Fibroblast of peridontal ligament (primary cell): Measurements from ENCODE around the gene ARL2.
"Not testable (repeated sequence)": the region's sequence is repeated elsewhere in the genome, so short reads cannot be mapped to it uniquely, and the experiment has no call there.

Source experiments
- DNase-seq: peaks from one replicate; pipeline ENCODE4 v3.0.0-alpha.2; 2010; ENCODE audit errors: extremely low read depth

Gene ARL2

DNA sequence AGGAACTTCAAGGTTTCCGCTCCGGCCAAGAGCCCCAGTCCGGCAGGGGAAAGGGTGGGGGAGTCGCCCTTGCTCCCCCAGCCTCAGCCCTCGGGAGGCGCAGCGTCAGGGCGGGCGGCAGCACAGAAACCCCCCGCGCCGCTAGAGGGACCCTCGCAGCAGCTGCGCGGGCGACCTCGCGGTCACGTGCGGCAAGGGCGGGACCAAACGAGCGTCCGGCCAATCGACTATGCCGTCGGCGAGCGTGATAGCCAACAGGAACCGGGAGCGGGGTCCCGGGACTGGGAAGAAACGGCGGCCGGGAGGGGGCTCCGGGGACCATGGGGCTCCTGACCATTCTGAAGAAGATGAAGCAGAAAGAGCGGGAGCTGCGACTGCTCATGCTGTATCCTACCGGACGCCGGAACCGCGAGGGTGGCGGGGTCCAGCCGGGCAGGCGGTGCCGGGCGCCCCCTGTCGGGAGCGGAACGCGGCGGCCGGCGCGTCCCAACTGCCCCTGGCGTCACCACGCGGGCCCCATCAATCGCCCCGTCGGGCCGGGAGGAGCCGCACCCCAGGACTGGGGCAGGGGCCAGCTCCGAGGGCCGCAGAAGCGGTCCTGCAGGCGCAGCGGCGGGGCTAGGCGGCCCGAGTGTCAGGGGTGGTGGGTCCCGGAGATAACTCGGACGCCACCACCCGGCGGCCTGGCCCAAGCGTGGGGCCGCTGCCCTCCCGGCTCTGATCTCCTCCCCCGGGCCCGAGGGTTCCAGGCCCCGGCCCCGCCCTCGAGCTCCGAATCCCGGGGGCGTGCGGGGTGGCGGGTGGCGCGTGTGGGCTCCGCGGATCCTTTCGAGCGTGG lies at the start of gene ARL2:
Gene ARL2 (plus strand): TSS at position 273 of the 838 bp plus-strand sequence. CDS start 48 bp downstream, at position 321.
- DNase-seq = peak; percentile 84

DNA sequence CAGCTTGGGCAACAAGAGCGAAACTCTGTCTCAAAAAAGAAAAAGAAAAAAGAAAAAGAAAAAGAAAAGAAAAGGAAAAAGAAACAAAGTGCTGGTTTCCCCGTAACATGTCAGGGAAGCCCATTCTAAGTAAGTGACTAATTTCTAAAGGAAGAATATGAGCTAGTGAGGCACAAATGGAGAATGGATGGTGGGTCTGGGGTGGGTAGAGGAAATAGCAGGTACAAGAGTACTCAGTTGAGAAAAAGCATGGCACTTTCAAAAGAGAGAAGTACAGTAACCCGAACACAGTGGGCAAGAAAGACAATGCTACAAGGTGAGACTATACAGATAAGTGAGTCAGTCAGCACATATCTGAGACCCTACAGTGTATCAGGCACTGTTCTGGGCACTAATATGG lies 46.6 kb upstream of the ARL2 start:
- no peak for DNase-seq

DNA sequence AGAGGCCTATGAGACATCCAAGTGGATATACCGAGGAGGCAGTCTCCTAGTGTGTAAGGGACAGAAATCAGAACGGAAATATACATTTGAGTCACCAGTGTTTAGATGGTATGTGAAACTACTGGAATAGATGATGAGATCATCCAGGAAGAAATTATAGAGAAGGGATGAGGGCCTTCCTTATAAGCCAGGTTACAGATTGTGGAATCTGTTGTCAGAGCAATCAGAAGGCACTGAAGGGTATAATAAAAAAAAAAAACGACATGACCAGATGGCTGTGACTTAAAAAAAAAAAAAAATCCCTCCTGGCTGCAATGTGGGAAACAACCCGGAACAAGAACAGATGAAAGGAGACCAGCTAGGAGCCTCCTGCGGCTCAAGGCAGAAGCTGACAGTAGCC lies 44.8 kb upstream of the ARL2 start:
- DNase-seq = peak; percentile 39

DNA sequence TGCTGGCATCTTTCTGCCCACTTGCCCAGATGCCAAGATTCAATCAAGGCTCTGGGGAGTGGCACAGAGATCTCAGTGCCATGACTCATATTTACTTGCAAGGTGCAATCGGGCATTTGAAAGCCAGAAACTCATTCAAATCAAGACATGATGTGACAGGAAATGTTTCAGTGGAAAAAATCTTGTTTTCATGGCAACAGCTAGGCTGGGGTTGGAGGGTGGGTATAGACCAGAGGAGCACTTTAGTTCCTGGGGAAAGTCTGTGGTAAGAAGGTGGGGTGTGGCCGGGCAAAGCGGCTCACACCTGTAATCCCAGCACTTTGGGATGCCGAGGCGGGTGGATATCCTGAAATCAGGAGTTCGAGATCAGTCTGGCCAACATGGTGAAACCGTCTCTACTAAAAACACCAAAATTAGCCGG lies 43.2 kb upstream of the ARL2 start:
- no peak for DNase-seq

DNA sequence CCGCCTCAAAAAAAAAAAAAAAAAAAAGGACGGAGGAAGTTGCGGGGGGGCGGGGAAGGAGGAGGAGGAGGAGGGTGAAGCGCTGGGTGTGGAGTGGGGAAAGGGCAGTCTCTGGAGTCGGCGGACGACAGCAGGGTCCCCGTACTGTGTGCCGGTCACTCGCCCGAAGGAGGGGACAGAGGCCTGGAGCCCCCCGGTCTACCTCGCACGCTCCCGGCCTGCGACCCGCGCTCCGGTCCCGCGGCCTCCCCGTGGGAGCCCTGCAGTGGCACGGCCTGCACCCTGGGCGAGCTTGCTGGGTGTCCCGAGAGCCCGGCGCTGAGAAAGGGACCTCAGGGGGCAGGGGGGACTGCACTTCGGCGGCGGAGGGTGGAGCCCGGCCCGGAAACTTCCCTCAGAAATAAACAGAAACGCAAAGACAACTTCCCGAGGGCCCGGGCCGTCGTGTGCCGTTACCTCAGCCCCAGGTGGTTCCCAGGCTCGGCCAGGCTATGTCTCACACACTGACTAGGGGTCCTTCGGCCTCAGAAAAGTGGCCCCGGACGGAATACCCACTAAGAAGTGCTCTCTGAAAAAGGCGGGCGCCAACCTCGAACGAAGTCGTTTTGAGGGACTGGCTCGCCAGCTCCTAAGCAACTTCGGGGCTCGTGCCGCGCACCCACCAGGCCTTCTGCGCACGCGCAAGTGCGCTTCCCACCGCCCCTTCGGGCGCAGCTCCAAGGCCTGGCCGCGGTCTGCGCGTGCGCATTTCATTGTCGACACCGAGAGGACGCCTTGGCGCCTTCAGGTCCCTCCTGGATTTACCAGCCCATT lies 42.3 kb upstream of the ARL2 start, which contains the start of gene MAJIN:
Gene MAJIN (minus strand): TSS at position 688 of the 813 bp plus-strand sequence. CDS start 12,703 bp downstream, outside the sequence.
- DNase-seq = peak; percentile 56

DNA sequence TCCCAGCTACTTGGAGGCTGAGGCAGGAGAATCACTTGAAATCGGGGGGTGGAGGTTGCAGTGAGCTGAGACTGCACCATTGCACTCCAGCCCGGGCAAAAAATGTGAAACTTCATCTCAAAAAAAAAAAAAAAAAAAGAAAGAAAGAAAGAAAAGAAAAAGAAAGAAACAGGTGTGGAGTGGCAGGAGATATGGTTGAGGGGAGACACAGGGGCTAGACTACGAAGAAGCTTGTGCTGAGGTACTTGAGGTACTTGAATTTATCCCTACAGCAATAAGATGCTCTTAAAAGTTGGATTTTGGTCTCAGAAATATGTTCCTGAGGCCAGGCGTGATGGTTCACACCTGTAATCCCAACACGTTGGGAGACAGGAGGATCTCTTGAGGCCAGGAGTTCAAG lies 39.8 kb upstream of the ARL2 start:
- DNase-seq = no peak

DNA sequence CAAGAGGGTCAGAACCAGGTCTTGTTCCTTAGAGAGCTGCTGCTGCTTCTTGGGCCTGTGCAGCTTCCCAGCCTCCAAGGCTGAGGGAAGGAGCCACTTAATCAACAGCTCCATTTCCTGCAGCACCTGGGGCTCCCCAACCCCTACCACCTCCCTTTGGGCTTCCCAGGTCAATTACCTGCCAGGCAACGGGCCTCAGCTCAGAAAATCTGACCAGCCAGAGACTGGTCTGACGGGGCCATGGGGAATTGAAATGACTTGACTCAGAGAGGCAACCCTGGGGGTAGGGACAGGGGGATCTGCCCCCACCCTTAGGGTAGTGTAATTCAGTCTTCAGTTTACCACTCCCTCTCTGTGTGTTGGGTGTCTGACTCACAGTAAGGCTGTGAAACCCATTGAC lies 37.3 kb upstream of the ARL2 start:
- DNase-seq = no peak

DNA sequence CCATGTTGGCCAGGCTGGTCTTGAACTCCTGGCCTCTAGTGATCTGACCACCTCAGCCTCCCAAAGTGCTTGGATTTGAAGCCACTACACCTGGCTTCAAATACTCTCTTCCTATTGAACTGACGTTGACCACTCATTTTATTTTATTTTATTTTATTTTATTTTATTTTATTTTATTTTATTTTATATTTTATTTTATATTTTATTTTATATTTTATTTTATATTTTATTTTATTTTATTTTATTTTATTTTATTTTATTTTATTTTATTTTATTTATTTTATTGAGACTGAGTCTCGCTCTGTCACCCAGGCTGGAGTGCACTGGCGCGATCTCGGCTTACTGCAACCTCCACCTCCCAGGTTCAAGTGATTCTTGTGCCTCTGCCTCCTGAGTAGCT lies 30.6 kb upstream of the ARL2 start:
- not testable (repeated sequence) for DNase-seq

DNA sequence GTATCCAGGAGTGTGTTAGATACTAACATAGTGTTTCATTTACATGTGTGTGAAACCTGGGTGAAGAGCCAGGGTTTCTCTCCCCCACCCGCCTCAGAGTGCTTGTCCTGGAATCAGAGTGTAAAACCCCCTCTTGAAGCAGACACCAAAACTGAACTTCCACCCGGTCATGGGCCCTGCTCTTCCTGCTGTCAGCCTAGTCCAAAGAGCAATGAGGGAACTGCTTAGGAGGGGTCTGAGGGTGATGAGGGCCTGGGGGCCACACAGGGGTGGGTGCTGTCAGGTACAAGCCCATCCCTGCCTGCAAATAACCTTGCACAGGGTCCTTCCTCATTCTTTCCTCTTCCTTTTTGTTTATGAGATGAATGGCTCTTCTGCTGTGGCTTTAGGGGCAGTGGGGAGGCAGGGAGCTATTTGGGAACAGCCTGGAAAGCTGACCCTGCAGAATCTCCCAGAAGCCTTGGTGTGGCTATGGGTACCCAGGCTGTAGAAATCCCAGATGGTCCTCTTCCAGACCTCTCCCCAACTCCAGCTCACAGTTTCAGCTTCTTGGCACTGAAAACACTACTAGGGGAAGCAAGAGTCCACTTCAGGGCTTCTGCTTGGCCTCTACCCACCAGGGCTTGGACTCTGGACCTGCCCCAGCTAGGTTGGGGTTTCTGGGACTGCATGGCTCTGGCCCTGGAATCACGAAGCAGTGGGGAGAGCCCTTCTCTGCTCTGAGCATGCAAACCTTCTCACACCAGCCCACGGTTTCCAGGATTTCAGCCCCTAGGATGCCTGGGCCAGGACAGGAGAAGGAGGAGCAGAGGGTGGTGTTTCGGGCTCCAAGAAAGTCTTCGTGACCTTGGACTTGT lies 25.7 kb upstream of the ARL2 start:
- DNase-seq = no peak

DNA sequence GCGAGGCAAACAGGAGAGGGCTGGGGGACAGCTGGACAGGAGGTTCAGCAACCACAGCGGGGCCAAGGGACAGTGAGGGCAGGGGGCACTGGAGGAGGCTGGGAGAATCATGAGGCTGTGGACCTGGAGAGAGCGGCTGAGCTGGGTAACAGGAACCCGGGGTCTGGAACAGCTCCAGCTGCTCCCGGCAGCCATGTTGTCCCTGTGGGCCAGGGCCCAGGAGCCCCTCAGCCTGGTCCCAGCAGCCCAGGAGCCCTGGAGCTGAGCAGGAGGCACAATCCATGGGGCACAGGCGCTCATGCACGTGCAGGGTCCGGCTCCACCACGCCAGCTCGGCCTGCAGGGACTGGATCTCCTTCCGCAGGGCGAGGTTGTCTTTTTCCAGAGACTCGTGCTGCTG lies 24.5 kb upstream of the ARL2 start:
- no peak for DNase-seq

DNA sequence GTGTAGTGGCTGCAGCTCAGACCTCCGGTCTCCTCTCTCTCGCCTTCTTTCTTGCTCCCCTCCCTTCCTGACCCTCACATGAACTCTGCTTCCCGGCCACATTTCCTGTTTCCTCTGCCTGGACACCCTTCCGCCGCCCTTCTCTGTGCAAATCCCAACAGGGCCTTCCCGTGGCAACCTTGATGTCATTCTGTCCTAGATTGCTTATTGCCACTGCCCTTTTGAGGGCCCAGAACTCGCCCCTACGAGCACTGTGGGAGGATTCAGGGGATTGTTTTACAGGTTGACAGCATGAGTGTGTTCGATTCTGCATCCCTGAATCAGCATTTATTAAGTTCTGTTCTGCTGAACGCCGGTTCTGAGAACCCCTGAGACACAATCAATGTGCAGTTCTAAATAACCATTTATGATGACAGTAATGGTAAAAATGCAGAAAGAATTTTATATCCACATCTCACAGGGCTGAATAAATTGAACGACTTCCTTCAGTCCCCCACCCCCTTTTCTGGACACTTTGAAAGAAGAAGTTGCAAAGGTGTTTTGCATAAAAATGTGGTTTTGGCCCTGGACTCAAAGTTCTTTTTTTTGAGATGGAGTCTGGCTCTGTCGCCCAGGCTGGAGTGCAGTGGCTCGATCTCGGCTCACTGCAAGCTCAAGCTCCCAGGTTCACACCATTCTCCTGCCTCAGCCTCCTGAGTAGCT lies 23.6 kb upstream of the ARL2 start:
- DNase-seq = no peak

DNA sequence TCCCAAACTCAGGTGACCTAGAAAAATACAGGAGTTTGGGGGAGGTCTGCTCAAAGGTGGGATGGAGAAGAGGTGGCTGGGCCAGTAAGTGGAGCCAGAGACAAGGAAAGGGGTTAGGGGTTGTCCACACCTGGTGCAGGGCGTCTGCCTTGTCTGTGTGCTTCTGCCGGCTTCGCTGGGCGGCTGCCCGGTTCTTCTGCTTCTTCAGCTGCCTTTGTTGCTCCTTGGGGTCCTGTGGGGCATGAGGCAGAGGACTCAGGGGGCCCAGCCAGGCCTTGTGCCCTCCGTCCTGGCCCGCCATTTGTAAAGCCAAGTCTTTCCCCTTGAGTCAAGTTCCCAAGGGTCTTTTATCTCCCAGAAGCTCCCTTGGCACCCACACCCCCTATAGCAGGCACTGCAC lies 19.6 kb upstream of the ARL2 start:
- no peak for DNase-seq

DNA sequence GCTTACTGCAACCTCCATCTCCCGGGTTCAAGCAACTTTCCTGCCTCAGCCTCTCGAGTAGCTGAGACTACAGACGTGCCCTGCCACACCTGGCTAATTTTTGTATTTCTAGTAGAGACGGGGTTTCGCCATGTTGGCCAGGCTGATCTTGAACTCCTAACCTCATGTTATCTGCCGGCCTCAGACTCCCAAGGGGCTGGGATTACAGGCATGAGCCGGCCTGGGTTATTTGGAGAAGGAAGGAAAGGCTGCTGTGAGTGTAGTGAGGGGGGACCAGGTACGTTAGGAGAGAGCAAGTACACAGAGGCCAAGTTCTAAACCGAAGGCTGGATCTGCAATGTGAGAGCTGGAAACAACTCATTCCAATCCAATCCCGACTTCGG lies 17.6 kb upstream of the ARL2 start:
- no peak for DNase-seq

DNA sequence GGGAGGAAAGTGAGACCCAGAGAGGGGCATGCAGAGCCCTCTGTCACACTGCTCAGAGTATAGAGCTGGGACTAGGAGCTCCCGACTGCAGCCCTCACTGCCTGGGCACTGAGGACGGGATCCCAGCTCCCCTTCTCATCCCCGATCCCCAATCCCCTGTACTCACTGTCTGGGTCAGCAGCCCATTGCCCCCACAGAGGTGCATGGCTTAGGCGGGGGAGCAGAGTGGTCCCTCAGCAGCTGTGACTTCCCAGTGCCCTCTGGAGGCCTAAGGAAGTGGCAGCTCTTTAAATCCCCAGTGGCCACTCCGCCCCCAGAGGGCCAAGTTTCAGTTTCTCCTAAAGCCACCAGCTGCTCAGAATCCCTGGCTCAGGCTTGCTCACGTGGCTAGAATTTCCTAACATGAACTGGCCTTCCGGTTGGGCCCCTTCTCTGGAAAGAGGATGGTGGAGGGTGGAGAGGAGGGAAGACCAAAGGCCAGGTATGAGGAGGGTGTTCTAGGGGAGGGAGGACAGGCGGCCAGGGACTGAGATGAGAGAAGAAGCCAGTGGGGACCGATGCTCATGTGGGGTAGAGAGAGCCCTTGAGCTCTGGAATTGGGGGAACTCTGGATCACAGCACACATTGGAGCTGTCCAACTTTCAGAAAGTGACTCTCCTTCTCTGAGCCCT lies 17.1 kb upstream of the ARL2 start, which contains the start of gene BATF2:
Gene BATF2 (minus strand): TSS at position 262 of the 671 bp plus-strand sequence. CDS start 57 bp downstream, at position 205.
- peak; percentile 49 for DNase-seq

DNA sequence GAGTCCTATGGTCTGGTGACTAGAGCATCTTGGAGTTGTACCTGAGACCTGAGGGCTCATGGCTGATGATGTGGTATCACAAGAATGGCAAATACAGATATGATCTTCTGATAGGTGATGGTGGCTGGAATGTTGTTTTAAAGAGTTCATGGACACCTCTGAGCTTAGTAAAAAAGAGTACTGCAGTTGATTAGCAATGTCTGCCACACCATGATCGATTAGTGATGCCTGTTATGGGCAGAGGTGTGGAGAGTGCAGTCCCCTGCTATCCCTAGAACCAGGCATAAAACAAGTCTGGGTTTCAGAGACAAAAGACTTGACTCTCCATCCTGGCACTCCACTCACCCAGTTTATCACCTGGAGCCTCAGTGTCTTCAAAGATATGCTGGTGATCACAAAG lies 15.8 kb upstream of the ARL2 start:
- DNase-seq = no peak

DNA sequence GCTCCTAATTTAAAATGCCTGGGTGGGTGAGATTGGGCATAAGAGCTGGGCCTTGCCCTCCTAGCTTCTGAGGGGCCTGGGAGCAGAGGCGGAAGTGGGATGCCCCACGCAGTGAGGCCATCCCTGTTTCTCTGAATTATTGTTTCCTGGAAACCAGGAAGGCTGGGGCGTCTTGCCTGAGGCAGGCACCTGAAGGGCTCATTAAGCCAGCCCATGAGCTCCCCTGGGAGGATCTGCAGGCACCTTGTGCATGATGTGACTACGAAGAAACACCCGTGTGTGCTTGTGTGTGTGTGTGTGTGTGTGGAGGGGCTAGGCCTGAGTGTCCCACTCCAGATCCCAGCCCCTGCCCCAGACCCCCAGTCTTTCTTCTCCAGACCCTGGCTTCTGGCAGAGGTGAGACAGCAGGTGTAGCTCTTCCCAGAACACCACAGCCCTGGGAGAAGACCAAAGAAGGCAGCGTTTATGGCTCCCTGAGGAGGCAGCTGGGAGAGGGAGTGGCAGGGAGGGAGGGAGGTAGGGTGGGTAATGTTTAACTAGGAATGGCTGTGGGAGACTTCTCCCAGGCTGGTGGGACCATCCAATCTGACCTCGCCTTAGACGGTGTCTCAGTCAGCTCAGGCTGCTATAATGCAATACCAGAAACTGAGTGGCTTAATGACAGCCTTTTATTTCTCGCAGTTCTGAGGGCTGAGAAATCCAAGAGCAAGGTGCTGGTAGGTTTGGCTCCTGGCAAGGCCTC lies 15.1 kb upstream of the ARL2 start:
- DNase-seq = no peak

DNA sequence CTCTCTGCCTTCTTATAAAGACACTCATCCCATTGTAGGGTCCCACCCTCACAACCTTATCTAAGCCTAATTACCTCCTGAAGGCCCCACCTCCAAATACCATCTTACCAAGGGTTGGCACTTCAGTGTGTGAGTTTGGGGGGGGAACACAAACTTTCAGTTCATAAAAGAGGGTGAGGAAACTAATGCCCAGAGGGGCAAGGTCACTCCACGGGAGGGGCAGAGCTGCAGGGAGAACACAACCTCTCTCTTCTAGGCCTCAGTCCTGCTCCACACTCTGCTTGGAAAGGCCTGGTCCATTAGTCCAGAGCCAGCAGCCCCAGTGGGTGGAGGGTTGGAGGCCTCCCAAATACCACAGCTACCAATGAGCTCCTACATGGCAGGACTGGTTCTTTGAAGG lies 14.5 kb upstream of the ARL2 start:
- no peak for DNase-seq

DNA sequence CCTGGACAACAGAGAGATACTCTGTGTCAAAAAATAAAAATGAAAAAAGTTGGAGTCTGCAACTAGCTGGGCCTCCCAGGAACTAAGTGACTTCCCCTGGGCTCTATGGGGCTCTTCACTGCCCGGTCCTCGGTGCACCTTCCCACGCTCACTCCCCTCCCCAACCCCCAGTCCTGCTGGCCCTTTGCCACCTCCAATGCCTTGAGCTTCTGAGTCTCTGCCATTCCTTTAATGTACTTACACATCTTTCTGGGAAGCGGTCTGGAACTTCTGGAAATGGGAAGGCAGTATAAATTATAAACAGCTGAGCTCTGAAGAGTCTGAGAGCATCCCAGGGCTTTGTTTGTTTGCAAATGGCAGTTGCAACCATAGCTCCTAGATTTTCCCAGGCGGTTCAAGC lies 11.3 kb upstream of the ARL2 start:
- peak; percentile 17 for DNase-seq

DNA sequence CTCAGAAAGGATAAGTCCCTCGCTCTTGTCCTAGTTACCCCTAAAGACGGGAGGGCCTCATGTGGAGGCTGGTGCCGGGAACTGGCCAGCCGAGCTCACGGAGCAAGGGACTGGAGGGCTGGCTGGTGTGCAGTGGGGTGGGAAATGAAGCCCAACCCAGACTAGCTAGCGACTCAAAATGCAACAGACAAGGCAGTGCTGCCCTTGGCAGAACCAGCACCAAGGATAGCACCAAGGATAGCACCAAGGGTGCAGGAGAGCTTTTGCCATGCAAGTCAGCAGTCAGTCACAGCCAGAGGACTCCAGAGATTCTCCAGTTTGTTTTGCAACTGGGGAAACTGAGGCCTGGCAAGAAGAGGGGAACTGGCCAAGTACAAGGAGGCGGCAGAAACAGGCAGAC lies 10.7 kb upstream of the ARL2 start:
- peak; percentile 50 for DNase-seq

DNA sequence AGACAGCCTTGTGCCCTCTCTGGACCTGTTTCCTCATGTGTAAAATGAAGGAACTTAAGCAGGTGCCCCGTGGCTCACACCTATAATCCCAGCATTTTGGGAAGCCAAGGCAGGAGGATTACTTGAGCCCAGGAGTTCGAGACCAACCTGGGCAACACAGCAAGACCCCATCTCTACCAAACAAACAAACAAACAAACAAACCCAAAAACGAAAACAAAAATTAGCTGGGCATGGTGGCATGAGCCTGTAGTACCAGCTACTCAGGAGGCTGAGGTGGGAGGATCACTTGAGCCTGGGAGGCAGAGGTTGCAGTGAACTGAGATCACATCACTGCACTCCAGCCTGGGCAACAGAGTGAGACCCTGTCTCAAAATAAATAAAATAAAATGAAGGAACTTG lies 10.0 kb upstream of the ARL2 start:
- DNase-seq = not testable (repeated sequence)
